Measurements from ENCODE around the gene TNS1.

DNA sequence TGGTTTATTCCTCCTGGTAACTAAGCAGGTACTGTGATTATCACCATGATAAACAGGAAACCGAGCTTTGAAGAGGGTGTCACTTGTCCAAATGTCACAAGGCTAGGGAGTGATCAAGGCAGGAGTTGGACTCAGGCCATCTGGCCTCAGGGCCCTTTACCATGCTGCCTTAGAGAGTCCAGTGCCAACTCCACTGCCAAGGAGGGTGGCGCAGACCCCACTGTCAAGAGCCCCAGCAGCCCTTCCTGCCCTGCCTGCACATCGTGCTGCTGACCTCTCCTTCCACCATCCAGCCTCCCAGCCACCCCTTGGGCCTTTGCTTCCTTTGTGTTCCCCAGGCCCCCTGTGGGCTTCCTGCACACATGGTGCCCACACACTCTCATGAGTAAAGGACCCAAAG, 48.3 kb downstream of the TNS1 start:
- no peak for TF ChIP-seq EZH2phosphoT487 (IDR thresholded peaks at IDR 0.05; ENCODE audit: insufficient read depth, low read depth)
- TF ChIP-seq EZH2 (IDR thresholded peaks at IDR 0.05; ENCODE audit: insufficient read depth, poor library complexity, severe bottlenecking), result no peak

Data from GM23248 (cell line).